NB4 (cell line): ENCODE results near the gene GNS.

ENCODE experiments used
- CTCF ChIP-seq: IDR thresholded peaks from one replicate; pipeline ENCODE4 v1.5.1; 2012; ENCODE audit warnings: low read depth, low read length
- POLR2A ChIP-seq: IDR thresholded peaks from 2 replicates; pipeline ENCODE4 v1.6.1; 2011; ENCODE audit warnings: mild to moderate bottlenecking; ENCODE audit not compliant: insufficient read length; ENCODE audit errors: extremely low read depth

DNA sequence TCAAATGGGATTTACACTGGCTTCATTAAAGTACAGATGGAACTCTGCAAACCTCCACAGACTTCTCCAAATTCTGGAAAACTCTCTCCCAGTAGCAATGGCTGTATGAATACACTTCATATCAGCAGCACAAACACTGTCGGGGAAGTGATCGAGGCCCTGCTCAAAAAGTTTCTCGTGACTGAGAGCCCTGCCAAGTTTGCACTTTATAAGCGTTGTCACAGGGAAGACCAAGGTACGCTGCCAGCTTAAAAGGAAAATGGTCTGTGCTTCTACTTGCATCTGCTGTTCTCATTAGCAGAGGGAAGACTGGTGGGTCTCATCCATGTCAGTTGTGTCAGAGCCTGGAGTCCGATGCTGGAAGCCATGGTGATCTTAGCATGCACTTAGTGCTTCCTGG lies 71.0 kb downstream of the GNS start:
- TF ChIP-seq POLR2A (no peak), CTCF (no peak)
